Loucy (cell line): ENCODE measurements around the gene PYY.

Experiments
- H2AFZ ChIP-seq: fragments of 200-600 bp; sonication (generic); 2 replicates; pipeline ENCODE4 v1.6.0; 2016; ENCODE audit warnings: antibody characterized with exemption, mild to moderate bottlenecking, low read length, moderate library complexity
- H3F3A ChIP-seq: fragments of 200-600 bp; 2 replicates; pipeline ENCODE4 v1.6.0; 2016; ENCODE audit warnings: antibody characterized with exemption, low read depth, mild to moderate bottlenecking
- H3K27me3 ChIP-seq: fragments of 200-600 bp; sonication (generic); 2 replicates; pipeline ENCODE4 v1.6.1; 2014; ENCODE audit warnings: low read length, mild to moderate bottlenecking; ENCODE audit not compliant: insufficient read depth, poor library complexity, severe bottlenecking
- H3K36me3 ChIP-seq: fragments of 200-600 bp; sonication (generic); 2 replicates; pipeline ENCODE4 v1.6.1; 2016; ENCODE audit warnings: low read length; ENCODE audit not compliant: insufficient read depth
- H3K4me1 ChIP-seq: fragments of 200-600 bp; sonication (generic); 2 replicates; pipeline ENCODE4 v1.5.1; 2014; ENCODE audit warnings: low read length, mild to moderate bottlenecking; ENCODE audit not compliant: insufficient read depth, poor library complexity, severe bottlenecking
- H3K4me2 ChIP-seq: fragments of 200-600 bp; sonication (generic); 2 replicates; pipeline ENCODE4 v1.6.0; 2014; ENCODE audit warnings: antibody characterized with exemption, low read length, low read depth, mild to moderate bottlenecking; ENCODE audit not compliant: poor library complexity, severe bottlenecking
- H3K4me3 ChIP-seq: fragments of 200-600 bp; sonication (generic); 2 replicates; pipeline ENCODE4 v1.5.1; 2014; ENCODE audit warnings: low read length, mild to moderate bottlenecking, mixed read lengths; ENCODE audit not compliant: poor library complexity, severe bottlenecking
- H3K79me2 ChIP-seq: fragments of 200-600 bp; sonication (generic); 2 replicates; pipeline ENCODE4 v1.6.1; 2014; ENCODE audit warnings: low read length; ENCODE audit not compliant: insufficient read depth
- H3K9ac ChIP-seq: fragments of 200-600 bp; sonication (generic); 2 replicates; pipeline ENCODE4 v1.6.0; 2014; ENCODE audit warnings: mild to moderate bottlenecking, low read depth, low read length, moderate library complexity; ENCODE audit not compliant: poor library complexity, severe bottlenecking
- H3K9me2 ChIP-seq: fragments of 200-600 bp; sonication (generic); replicated peaks from 2 replicates; pipeline ENCODE4 v1.6.1; 2016; ENCODE audit warnings: low read depth, low read length, mixed read lengths
- H3K9me3 ChIP-seq: fragments of 200-600 bp; sonication (generic); 2 replicates; pipeline ENCODE4 v1.6.1; 2014; ENCODE audit warnings: mild to moderate bottlenecking, antibody characterized with exemption, low read length, low read depth; ENCODE audit not compliant: insufficient read depth
- H4K20me1 ChIP-seq: fragments of 200-600 bp; sonication (generic); 2 replicates; pipeline ENCODE4 v1.6.0; 2014; ENCODE audit warnings: antibody characterized with exemption, low read length, mild to moderate bottlenecking; ENCODE audit not compliant: insufficient read depth, poor library complexity, severe bottlenecking
- EZH2phosphoT487 ChIP-seq: fragments of 200-600 bp; IDR thresholded peaks from 2 replicates; pipeline ENCODE4 v1.6.1; 2018; ENCODE audit warnings: antibody characterized with exemption, mild to moderate bottlenecking, moderate library complexity, borderline replicate concordance
- TF ChIP-seq, protein P1 (sequence below): fragments of 200-600 bp; sonication (generic); conservative IDR thresholded peaks from 2 replicates; pipeline ENCODE4 v1.5.1; 2014; ENCODE audit warnings: mild to moderate bottlenecking, antibody characterized with exemption, low read length

Gene PYY

DNA sequence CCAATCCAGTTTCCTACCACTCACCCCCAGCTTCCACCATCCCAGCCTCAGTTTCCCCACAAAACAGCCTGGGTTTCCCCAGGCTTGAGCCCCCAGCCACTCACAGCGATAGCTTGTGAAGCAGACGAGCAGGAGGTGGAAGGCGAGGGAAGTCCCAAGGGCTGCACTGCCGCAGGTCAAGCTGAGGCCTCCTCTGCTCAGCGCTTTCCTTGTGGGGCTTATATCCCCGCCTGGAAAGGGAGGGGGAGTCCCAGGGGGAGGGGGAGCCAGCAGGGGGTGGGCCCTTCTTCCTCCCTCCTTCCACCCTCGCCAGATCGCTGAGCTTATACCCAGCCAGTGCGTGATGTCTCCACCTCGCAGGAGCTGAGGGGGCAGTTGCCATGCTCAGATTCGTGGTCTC, at the start of gene PYY:
Gene PYY, minus strand, starts transcription at position 195 of the 400 bp plus-strand sequence. CDS start 457 bp downstream, outside the sequence.
- no peaks in the 10 kb centered on the region for H4K20me1 ChIP-seq
- no peak within 1 kb of the TSS for H3K4me2 ChIP-seq
- H2AFZ ChIP-seq: no peak within 1 kb of the TSS
- H3K4me1 ChIP-seq: no peaks in the 10 kb centered on the region
- no peaks in the 10 kb centered on the region for H3K27me3 ChIP-seq
- TF ChIP-seq, protein P1, sequence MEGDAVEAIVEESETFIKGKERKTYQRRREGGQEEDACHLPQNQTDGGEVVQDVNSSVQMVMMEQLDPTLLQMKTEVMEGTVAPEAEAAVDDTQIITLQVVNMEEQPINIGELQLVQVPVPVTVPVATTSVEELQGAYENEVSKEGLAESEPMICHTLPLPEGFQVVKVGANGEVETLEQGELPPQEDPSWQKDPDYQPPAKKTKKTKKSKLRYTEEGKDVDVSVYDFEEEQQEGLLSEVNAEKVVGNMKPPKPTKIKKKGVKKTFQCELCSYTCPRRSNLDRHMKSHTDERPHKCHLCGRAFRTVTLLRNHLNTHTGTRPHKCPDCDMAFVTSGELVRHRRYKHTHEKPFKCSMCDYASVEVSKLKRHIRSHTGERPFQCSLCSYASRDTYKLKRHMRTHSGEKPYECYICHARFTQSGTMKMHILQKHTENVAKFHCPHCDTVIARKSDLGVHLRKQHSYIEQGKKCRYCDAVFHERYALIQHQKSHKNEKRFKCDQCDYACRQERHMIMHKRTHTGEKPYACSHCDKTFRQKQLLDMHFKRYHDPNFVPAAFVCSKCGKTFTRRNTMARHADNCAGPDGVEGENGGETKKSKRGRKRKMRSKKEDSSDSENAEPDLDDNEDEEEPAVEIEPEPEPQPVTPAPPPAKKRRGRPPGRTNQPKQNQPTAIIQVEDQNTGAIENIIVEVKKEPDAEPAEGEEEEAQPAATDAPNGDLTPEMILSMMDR: no peak
- TF ChIP-seq EZH2phosphoT487: no peak
- no peak within 1 kb of the TSS for H3K9ac ChIP-seq
- H3K36me3 ChIP-seq: no peaks in the 10 kb centered on the region
- no peaks in the 10 kb centered on the region for H3K9me2 ChIP-seq
- no peaks in the 10 kb centered on the region for H3K9me3 ChIP-seq
- H3K79me2 ChIP-seq: no peaks in the 10 kb centered on the region
- no peak within 1 kb of the TSS for H3K4me3 ChIP-seq
- no peaks in the 10 kb centered on the region for H3F3A ChIP-seq

- no peak for TF ChIP-seq EZH2phosphoT487
- TF ChIP-seq, protein P1: no peak
- no peaks in the 10 kb centered on the region for H3K9me2 ChIP-seq
- H3K4me1 ChIP-seq: peaks cover 4% of the 10 kb centered on the region
- no peaks in the 10 kb centered on the region for H3F3A ChIP-seq
- no peaks in the 10 kb centered on the region for H3K27me3 ChIP-seq
- no peak overlapping the region for H2AFZ ChIP-seq
- H4K20me1 ChIP-seq: no peaks in the 10 kb centered on the region
- no peaks in the 10 kb centered on the region for H3K36me3 ChIP-seq
- H3K9me3 ChIP-seq: no peaks in the 10 kb centered on the region
- H3K4me3 ChIP-seq: no peak overlapping the region
- no peaks in the 10 kb centered on the region for H3K79me2 ChIP-seq
- H3K4me2 ChIP-seq: no peak overlapping the region
- no peak overlapping the region for H3K9ac ChIP-seq
These were observed 48.6 kb upstream of the PYY start for GRCh38 chr17:44002141-44002848.

DNA sequence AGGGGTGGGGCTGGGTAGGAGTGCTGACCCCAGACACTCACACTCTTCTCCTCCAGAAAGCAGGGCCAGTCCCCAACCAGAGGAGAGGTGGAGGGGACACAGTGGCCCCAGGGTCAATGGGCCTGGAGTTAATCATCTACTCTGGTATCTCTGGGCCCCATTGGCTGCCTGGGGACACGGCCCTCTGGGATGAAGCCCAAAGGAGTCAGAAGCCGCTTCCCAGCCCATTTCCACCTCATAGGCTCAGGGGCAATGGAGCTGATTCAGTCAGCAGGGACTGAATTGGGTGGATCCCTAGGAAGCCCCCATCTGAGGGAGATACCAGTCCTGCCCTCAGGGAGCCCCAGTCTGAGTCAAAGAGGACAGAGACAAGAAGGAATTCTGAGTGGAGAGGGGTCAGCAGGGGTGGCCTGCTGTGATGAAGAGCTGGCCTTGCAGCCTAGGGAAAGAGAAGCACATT, 47.8 kb upstream of the PYY start:
- H3K4me1 ChIP-seq: no peaks in the 10 kb centered on the region
- no peaks in the 10 kb centered on the region for H3K9me3 ChIP-seq
- no peaks in the 10 kb centered on the region for H3K27me3 ChIP-seq
- TF ChIP-seq, protein P1: no peak
- no peak for TF ChIP-seq EZH2phosphoT487
- H3K79me2 ChIP-seq: no peaks in the 10 kb centered on the region
- no peaks in the 10 kb centered on the region for H3K36me3 ChIP-seq
- no peaks in the 10 kb centered on the region for H3F3A ChIP-seq
- no peak overlapping the region for H2AFZ ChIP-seq
- no peaks in the 10 kb centered on the region for H4K20me1 ChIP-seq
- H3K9ac ChIP-seq: no peak overlapping the region
- no peak overlapping the region for H3K4me3 ChIP-seq
- H3K9me2 ChIP-seq: no peaks in the 10 kb centered on the region
- H3K4me2 ChIP-seq: no peak overlapping the region
